ENCODE measurements around the gene CYRIA.

DNA sequence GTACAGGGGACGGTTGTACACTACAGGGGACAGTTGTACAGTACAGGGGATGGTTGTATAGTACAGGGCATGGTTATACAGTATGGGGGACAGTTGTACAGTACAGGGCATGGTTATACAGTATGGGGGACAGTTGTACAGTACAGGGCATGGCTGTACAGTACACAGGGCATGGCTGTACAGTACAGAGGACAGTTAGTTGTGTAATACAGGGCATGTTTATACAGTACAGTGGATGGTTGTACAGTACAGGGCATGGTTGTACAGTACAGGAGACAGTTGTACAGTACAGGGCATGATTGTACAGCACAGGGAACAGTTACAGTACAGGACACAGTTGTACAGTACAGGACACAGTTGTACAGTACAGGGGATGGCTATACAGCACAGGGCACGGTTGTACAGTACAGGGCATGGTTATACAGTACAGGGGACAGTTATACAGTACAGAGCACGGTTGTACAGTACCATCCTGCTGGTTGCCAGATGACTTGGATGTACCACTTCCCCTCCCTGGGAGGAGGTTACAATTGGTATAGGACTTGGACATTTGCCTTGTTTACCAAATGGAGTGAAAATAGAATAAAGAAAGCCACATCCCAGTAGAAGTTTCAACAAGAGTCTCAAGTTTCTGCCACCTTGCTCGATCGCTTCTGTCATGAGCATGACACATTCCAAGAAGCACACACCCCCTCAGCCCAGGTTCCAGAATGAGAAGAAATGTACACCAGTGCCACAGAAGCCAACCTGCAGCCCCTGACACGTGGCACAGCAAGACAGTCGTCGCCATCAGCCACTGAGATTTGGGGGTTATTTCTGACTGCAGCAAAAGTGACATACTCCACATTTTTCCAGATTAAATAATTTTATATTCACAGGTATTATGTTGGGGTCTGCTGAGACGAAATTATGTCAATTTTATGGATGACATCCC lies 16.0 kb downstream of the CYRIA start:
- TF ChIP-seq, protein P1, sequence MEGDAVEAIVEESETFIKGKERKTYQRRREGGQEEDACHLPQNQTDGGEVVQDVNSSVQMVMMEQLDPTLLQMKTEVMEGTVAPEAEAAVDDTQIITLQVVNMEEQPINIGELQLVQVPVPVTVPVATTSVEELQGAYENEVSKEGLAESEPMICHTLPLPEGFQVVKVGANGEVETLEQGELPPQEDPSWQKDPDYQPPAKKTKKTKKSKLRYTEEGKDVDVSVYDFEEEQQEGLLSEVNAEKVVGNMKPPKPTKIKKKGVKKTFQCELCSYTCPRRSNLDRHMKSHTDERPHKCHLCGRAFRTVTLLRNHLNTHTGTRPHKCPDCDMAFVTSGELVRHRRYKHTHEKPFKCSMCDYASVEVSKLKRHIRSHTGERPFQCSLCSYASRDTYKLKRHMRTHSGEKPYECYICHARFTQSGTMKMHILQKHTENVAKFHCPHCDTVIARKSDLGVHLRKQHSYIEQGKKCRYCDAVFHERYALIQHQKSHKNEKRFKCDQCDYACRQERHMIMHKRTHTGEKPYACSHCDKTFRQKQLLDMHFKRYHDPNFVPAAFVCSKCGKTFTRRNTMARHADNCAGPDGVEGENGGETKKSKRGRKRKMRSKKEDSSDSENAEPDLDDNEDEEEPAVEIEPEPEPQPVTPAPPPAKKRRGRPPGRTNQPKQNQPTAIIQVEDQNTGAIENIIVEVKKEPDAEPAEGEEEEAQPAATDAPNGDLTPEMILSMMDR (IDR thresholded peaks at IDR 0.05), result no peak
- TF ChIP-seq POLR2A (IDR thresholded peaks at IDR 0.05), result no peak
